GM21723 (cell line): ENCODE results near the gene PGAM5.

Experiments
- ATAC-seq: cut with Tn5 transposase; IDR thresholded peaks from one replicate; pipeline ENCODE4 v1.9.1; 2021; ENCODE audit warnings: mild to moderate bottlenecking, moderate library complexity; ENCODE audit not compliant: unreplicated experiment

PGAM5 gene

DNA sequence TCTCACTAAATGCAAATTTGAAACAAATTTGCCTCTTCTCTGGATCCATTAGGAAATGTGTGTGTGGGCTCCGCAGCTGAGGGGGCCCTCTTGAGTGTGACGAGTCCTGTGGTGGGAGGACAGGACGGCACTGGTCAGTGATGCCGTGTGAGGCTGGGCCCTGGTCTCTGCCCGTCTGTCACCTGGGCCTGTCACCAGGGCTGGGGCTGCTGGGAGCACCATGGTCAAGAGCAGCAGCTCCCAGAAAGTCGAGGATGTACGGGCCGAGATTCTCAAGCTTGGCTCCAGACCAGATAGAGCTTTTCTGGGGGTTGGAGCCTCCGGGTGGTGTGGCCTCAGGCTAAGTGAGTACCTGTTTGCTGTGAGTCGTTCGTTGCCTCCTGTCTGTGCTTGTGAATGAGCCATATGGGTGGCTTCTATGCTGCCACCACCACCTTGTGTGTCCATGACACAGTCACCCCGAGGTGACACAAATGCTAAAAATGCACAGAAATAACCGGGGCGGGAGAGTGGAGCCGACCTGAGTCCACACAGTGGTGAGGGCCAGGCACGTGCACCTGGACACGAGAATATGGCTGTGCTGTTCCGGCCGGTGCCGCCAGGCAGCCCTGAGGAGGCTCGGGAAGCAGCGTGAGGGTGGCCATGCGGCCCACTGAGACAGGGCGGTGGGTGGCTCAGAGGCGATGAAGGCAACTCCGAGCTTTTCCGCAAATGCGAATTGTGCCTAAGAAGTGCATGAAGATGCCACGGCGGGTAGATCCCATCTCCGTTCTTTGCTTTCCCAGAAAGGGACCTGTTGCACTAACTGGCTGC, 8.7 kb downstream of the PGAM5 start:
- no peak for ATAC-seq

DNA sequence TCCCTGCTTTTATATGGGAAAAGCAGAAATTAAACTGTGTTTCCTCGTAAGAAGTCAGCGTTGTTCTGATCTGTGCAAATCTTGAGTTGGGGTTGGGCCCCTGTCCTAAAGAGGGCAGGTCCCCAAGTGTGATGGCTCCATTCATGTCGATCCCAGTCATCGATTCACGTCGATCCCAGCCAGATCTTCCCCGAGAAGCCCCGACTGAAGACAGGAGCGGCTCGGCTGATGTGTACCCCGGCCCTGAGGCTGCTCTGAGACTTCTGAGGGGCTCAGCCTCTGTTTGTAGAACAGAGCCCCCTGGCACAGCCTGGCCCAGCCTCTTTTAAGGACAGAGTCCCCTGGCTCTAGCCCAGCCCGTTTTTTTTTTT, 9.3 kb downstream of the PGAM5 start:
- no peak for ATAC-seq

DNA sequence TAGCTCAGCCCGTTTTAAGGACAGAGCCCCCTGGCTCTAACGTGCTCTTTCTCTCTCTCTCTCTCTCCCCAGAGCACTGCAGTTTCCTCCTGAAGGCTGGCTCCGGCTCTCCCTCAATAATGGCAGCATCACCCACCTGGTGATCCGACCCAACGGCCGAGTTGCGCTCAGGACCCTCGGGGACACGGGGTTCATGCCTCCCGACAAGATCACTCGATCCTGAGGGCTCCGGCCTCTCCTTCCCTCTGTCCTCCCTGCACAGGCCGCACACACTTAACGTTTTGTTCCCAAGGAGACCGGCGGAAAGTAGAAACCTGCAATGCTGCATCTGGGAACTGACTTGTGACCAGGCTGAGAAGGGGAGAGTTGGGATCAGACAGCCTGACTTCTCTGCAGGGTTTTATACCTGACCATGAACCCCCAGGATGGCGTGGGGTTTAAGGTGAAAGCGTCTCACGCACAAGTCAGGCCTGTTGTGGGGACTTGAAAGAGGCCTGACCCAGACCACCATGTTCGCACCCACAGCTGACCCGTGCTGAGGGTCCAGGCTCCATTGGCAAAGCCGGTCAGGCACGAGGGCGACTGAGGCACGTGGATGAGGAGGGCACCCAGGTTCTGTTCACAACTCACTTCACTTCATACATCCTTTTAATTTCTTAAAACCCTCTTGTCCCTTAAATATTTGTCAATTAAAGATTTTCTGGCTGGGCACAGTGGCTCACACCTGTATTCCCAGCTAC, 10.1 kb downstream of the PGAM5 start:
- ATAC-seq: no peak

DNA sequence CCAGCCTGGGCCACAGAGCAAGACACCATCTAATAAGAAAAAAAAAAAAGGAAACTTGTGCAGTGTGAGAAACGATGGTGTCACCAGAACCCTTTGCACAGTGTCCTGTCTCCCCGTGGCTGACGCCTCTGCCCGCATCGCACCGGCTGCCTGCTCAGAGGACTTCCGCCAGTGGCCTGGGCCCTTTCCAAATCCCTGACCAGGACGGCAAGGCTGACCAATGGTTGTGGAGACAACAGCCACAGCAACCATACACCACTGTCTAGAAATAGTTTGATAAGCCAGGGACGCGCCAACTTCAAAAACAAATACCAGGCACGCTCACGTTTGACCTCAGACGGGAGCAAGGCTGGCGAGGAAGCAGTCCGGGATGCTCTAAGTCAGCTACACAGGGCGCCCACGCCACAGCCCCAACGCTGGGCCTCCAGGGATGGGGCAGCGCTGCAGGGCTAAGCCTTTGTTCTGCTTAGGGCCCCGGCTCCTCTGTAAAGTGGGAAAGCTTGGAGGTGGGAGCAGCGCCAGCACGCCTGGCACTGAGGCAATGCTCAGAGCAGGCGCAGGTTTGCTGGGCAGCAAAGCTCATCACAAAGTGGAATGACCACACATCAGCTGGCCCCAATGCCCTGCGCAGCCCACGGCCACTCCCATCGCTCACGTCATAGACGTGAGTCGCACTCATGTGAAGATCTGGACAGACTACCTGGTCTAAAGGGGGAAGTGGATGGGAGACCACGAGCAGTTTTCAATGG, 12.5 kb downstream of the PGAM5 start:
- ATAC-seq: no peak

DNA sequence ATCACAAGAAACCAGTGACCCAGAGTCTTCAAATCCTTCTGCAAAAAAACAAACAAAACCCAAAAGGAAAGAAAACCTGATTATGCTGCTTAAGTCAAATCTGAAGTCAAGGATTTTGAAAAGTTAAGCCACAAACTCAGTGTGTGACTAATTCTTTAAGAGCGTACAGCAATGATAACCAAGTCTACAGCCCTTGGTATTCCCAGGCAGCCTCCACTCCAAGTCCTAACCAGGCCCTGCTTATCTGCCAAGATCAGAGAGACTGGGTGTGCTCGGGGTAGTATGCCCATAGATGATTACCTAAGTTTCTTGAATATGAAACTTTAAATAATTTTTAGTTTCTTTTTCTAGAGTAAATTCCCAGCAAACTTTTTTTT, 13.1 kb downstream of the PGAM5 start:
- ATAC-seq: no peak

DNA sequence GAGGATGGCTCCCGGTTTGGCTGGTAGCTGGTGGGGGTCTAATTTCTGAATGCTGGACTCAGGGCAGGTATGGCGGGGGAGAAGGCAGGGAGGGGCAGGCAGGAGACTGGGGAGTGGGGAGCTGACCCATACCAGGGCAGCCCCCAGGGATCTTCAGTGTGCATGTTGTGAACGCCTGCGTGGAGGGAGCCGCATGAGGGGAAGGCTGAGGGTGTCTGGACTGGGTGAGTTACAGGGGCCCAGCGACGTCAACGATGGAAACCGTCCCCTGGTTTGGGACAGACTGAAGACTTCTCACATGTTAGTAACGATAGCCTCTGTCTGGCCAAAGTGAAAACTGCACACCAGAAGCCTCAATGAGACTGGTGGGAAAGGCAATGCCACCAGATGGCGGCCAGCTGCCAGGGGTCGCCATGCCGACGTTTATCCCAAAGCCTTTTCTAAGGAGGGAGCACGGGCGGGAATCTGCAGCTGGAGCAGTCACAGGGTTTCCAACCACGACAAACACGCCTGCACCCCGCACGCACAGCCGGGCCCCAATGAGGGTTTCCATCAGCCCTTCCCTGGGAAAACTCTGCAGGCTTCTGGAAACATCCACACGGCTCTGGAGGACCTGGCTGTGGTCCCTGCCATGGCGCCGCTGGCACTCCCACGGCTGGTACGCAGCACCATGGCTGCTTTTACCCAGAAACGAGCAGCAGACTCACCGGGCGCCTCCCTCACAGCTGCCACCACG, 14.0 kb downstream of the PGAM5 start:
- no peak for ATAC-seq

DNA sequence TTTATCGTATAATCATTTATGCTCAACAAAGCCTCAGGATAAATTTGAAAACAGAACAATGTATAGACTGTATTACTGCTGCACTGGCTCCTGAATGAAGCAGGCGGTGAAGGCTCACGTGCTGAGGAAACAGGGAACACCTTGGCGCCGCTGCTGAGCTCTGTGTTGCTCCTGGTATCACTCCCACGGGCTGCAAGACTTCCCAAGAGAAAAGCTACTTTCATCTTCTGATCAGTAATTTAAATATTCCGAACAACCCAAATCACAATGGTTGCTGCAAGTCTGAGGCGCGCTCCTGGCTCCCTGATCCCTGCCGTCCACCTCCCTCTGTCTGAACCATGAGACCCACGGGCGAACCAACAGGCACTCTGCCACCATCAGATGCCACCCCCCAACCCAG, 15.7 kb downstream of the PGAM5 start:
- ATAC-seq: no peak

DNA sequence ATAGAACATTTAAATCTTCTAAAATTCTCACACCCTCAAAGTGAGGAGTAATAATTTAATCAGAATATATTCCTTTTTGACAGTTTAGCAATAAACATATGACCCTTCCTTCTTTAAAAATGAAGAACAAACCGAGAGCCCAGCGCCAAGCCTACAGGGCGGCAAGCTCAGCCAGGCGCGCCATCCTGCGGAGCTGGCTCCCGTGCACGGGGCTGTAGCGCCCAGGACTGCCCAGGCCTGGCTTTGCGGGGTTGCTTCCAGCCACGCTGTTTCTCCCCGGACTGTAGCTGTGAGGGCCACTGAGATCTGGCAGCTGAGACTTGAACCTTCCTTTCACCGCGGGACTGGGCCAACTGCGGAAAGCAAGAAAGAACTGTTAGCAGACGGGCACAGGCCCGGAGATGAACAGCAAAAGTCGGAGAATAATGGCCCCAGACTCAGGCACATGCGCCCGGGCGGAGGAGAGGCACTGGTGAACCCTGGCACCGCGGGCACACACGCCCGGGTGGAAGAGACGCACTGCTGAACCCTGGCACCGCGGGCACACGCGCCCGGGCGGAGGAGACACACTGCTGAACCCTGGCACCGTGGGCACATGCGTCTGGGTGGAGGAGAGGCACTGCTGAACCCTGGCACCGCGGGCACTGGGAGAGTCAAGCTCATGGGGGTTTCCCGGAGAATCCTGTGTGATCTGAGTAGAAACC, 16.6 kb downstream of the PGAM5 start:
- ATAC-seq: no peak

DNA sequence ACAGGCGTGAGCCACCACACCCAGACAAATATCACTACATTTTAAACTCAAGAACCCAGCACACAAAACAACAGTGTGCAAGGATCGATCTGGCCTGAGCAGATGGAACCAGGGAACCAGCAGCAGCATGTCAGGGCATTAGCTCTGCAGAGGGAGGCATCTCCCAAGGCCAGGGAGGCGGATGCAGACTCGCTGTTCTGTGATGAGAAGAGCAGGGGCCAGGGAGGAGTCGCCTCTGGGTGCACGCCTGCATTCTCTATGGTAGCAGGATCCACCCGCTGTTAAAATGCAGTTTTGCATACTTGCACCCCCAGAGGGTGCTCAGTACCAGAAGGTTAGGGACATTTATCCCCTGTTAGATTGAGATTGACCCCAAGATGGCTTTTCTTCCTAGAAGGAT, 17.9 kb downstream of the PGAM5 start:
- ATAC-seq: no peak

DNA sequence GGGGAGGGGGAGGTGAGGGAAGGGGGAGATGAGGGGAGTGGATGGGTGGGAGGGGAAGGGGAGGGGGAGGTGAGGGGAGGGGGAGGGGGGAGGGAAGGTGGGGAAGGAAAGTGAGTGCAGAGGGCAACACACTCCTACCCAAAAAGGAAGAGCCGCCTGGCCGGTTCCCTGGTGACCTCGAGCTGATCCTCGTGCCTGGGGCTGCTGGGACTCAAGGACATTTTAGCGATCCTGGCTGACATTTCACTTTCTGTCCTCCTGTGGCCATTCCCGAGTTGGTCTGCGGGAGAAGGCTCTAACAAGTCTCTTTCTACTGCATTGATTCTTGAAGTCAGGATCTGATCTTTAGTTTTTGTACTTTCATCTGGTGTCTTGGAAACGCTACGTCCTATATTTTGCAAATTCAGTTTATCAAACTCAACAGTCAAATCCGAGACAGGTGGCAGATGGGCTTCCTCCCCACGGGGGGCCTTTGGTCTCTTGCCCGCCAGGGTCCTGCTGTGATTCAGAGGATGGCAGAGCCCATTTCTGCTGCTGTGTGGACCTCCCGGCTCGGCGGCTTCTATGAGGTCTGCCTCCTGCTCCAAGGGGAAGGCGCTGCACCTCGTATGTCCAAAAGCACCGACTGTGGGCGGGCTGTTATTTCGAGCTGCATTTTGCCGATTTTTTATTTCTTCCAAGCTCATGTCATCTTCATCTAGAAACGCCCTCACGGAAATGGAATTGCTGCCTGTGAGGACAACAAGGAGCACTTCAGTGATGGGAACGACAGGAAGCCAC, 19.1 kb downstream of the PGAM5 start:
- ATAC-seq: no peak

DNA sequence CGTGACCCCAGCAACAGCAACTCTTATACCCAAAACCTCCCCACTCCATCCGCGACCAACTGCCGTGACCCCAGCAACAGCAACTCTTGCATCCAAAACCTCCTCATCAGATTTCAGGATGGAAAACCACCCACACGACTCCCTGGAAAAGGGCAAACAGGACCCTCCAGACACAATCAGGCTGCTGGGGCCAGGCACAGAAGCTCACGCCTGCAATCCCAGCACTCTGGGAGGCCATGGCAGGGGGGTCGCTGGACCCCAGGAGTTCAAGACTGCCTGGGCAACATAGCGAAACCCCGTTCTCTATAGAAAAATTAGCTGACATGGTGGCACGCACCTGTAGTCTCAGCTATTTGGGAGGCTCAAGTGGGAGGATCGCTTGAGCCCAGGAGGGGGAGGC, 19.7 kb downstream of the PGAM5 start:
- no peak for ATAC-seq

DNA sequence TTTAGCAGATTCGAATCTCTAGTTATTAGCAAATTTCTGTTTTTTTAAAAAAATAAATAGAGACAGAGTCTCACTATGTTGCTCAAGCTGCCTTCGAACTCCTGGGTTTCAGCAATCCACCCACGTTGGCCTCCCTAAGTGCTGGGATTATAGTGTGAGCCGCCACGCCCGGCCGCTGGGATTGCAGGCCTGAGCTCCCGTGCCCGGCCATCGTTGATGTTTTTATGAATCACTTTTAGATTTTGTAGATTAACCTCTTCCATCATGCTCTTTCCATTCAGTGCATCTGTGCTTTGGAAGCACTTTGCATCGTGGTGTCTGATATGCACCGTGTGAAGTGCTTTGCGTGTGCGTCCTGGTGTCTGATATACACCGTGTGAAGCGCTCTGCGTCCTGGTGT, 20.9 kb downstream of the PGAM5 start:
- ATAC-seq: no peak

DNA sequence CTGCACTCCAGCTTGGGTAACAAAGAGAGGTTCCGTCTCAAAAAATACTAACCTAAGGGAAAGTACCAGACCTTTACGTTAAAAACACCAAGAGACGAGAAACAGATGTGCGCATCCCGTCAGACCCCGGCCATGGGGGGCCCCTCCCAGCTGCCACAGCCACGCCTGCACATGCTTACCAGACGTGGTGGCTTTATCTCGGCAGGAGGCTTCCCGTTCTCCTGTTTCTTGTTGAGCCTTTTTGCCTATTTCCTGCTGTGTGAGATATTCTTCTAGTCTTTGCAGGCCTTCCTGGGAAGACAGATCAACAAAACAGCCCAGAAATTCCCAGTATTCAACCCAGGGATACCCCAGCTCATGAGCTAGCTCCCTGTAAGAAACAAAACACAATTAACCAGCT, 23.6 kb downstream of the PGAM5 start:
- ATAC-seq: no peak

DNA sequence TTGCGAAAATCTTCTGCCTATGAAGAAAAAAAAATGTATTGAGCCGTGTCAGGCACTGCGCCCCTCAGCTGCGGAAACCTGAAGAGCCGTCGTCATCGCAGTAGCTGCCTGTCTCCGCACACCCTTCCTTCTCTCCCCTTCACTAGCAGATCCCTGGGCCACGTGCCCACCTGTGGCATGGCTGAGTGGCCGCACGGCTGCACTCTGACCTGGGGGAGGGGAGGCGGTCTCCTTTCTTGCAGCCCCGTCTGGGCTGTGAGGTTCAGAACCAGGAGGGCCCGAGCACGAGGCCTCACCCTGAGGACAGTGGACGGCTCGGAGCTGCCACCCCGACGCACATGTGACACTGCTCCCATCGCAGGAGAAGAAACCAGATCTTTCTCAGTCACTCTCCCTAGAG, 24.9 kb downstream of the PGAM5 start:
- ATAC-seq: no peak

DNA sequence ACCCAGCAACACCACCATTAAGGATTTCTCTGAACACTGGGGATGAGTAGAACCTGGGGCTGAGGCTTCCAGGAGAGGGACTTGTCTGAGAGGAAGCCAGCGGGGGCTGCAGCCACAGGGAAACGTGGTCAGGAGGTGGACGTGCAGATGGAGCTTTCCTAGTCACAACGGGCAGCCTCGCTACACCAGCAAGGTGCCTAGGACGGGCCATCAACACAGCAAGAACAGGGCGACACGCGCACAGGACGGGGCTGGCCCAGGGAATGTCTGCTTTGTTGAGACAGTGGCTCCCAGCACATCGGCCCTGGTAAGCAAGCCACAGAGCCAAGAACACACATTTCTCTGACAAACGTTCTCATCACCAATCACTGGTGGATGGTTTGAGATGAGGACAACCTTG, 25.7 kb downstream of the PGAM5 start:
- no peak for ATAC-seq

DNA sequence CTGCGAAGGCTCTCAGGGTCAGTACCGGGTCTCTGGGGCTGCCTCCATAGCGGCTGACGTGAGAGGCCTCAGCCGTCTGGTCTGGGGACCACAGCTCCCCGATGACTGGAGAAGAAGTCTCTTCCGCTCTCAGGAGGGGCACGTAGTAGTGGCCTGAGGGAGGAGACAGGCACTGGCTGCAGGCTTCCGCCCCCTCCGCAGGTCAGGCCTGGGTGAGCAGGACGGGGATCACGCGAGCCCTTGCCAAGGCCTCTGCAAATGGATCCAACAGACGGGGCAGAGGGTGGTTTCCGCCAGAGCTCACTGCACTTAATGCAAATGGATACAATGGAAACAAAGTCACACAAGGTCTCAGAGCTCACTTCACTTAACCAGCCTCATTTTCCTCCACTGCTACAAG, 26.3 kb downstream of the PGAM5 start:
- no peak for ATAC-seq

DNA sequence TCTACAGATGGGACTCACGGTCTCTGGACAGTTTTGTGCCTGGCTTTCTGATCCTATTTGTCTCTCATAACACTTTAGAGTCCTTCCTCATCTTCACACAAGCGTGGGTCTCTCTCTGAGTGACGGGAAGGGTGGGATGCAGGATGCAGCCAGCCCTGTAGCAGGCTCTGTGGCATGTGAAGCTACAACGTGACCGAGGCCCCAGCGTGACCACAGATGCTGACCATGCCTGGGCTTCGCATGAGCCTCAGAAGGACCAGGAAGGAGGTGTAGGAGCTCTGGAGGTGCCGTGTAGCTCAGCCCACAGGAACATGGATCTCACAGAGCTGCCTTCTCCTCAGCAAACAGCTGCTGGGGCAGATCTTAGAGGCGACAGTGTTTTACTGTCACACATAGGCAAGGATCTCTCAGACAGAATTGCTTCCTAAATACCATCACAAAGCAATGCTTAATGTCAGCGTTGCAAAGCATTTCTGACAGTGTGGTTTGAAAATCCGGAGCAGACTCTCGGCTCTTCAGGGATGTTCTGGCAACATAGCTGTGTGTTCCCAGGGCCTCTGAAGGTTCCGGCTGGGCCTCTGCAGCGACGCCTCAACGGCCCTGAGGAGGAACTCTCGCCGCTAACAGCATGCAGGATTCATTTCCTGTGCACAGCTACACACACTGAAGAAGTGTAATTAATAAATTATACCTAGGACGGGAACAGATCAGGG, 29.1 kb downstream of the PGAM5 start:
- no peak for ATAC-seq

DNA sequence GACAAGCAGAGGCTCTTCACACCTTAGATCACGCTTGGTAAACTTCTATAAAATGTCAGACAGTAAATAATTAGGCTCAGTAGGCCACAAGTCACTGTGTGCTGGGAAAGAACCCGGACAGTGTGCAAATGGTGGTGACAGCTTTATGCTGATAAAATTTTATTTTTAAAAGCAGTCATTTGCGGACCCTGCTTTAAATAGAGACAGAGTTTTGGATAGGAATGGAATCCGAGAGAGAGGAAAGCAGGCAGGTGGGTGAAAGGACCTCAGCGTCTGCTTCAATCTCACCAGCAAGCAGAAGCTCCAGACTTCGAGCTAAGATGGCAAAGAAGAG, 29.6 kb downstream of the PGAM5 start:
- ATAC-seq: no peak

DNA sequence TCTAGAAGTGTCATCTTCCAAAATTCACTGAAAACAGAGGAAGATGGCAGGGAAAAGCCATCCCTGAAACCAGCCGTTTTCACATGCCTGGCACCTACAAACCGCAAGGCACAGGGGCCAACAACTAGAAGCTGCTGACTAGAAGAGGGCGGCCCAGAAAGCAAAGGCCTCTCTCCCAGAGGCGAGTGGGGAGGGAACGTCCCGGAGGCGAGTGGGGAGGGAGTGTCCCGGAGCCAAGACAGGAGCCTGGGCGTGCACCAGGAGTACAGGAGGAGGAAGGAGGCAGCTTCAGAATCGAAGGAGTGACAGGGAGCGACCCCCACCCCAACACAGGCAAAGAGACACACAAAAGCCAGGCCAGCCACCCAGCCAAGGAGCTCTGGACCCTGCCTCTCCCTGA, 30.0 kb downstream of the PGAM5 start:
- ATAC-seq: no peak
